WI38 (cell line): Measurements from ENCODE around the gene TLE2.

Source experiments
- H3K4me3 ChIP-seq: 2 replicates; pipeline ENCODE4 v1.5.1; 2011; ENCODE audit warnings: low read depth, mild to moderate bottlenecking, control low read depth, low read length
- TF ChIP-seq, protein P1 (sequence below): IDR thresholded peaks from 2 replicates; pipeline ENCODE4 v1.5.1; 2012; ENCODE audit warnings: low read depth, mild to moderate bottlenecking, control low read depth, low read length

The TLE2 gene

DNA sequence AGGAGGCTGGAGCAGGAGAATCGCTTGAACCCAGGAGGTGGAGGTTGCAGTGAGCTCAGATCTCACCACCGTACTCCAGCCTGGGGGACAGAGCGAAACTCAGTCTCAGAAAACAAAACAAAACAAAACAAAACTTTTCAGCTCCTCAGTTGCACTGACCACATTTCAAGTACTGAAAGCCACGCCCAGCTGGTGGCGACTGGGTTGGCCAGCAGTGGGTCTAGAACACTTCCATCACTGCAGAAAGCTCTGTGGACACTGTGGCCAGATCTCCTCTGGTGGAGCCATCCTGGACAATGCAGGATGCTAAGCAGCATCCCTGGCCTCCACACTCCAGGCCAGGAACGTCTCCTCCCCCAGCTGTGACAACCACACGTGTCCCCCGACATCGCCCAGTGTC, 21.1 kb downstream of the TLE2 start:
- TF ChIP-seq, protein P1, sequence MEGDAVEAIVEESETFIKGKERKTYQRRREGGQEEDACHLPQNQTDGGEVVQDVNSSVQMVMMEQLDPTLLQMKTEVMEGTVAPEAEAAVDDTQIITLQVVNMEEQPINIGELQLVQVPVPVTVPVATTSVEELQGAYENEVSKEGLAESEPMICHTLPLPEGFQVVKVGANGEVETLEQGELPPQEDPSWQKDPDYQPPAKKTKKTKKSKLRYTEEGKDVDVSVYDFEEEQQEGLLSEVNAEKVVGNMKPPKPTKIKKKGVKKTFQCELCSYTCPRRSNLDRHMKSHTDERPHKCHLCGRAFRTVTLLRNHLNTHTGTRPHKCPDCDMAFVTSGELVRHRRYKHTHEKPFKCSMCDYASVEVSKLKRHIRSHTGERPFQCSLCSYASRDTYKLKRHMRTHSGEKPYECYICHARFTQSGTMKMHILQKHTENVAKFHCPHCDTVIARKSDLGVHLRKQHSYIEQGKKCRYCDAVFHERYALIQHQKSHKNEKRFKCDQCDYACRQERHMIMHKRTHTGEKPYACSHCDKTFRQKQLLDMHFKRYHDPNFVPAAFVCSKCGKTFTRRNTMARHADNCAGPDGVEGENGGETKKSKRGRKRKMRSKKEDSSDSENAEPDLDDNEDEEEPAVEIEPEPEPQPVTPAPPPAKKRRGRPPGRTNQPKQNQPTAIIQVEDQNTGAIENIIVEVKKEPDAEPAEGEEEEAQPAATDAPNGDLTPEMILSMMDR: no peak
- H3K4me3 ChIP-seq: no peak overlapping the region

DNA sequence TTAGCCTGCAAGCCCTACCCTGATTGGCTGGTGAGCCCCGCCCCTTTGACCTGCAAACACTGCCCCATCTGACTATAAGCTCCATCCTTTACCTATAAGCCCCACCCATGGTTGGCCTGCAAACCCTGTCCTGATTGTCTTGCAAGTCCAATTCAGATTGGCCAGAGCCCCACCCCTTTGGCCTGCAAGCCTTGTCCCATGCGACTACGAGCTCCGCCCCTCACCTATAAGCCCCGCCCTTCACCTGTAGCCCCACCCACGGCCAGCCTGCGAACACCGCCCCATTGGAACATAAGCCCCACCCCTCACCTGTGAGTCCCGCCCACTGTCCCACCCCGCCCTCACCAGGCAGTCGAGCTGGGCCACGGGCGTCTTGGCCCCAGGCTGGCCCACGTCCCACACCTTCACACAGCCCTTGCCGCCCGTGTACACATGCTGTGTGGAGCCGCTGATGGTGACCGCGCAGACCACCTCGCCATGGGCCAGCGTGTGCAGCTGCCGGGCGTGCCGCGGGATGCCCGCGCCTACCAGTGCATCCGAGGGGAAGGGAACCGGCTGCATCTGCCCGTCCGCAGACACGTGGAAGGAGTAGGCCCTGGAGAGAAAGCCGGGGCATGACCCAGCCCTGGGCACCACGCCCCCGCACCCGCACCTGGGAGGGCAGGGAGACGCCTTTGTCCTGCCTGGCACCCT, 22.9 kb downstream of the TLE2 start:
- no peak overlapping the region for H3K4me3 ChIP-seq
- TF ChIP-seq, protein P1: no peak

DNA sequence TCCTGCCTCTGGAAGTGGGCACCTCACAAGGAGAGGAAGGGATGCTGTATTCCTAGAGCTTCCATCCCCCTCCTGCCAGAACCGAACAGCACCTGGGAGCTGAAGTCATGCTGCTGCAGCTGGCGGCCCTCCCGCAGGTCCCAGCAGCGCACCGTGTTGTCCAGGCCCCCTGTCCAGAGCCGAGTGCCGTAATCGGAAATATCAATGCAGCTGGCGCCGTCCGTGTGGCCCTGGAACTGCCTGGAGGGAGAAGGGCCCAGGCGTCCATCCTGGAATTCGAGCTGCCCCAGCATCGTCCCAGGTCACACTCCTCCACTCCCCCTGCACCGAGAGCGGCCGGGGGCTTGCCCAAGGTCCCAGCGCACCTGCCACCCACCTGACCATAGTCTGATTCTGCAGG, 23.7 kb downstream of the TLE2 start:
- H3K4me3 ChIP-seq: no peak overlapping the region
- TF ChIP-seq, protein P1: no peak

DNA sequence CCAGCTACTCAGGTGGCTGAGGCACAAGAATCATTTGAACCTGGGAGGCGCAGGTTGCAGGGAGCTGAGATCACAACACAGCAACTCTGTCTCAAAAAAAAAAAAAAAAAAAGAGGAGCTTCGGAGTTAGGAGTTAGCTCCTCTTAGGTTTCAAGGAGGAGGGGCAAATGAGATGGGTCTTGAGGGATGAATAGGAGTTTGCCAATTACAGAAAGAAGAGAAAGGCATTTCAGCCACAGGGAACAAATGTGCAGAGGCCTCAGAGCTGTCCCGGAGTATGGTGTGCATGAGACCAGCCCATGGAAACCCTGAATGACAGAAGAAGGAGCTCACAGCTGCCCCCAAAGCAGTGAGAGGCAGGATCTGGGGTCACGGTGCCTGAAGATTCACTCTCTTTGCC, 24.6 kb downstream of the TLE2 start:
- TF ChIP-seq, protein P1: no peak
- H3K4me3 ChIP-seq: no peak overlapping the region

DNA sequence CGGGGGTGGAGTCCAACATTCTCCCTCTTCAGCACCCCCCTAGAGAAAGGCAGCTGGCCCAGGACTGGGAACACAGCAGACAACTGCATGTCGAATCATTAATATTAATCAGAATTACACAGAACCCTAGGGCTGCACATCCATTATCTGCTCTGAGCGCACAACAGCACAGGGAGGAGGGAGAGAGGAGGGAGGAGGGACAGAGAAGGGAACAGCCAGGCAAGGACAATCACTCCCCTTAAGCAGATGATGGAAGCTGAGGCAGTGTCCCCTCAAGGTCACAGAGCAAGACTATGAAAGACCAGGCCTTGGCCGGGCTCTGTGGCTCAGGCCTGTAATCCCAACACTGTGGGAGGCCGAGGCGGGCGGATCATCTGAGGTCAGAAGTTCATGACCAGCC, 26.0 kb downstream of the TLE2 start:
- H3K4me3 ChIP-seq: no peak overlapping the region
- TF ChIP-seq, protein P1: no peak

DNA sequence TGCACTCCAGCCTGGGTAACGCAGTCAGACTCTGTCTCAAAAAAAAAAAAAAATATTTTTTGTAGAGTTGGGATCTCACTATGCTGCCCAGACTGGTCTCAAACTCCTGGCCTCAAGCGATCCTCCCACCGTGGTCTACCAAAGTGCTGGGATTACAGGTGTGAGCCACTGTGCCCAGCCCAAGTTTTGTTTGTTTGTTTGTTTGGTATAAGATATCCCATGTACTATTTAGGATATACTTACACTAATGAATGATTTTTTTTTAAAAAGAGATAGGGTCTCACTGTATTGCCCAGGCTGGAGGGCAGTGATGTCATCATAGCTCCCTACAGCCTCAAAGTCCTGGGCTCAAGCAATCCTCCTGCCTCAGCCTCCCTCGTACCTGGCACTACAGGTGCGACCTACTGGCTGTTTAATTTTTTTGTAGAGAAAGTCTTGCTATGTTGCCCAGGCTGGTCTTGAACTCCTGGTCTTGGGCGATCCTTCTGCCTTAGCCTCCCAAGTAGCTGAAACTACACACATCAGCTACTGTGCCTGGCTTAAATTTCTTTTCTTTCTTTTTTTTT, 27.8 kb downstream of the TLE2 start:
- H3K4me3 ChIP-seq: no peak overlapping the region
- TF ChIP-seq, protein P1: no peak

DNA sequence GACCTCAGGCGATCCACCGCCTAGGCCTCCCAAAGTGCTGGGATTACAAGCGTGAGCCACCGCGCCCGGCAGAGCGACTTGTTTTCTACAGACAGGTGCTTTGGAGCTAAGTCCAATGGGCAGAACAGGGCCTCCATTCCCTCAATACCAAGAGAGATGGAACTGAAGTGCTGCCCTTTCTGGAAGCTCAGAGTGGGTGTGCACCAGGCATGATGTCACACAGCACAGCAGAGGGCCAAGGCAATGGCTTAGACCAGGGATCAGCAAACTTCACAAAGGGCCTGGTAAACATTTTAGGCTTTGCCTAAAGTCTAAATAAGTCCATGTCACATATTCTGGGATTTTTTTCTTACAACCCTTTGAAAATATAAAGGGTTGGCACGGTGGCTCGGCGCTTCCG, 30.4 kb downstream of the TLE2 start:
- TF ChIP-seq, protein P1: no peak

More for the DNA sequence above, 30.4 kb downstream of the TLE2 start:
- H3K4me3 ChIP-seq: no peak overlapping the region
